Spleen (tissue), 11 donors: ENCODE results near the gene HYCC1. TPM values are rescaled to one million over a fixed set of nuclear protein-coding genes. Genes with fewer than 3 reads are reported as not detected.

Source experiments
- DNase-seq: peaks from one replicate; pipeline ENCODE4 v3.0.0-alpha.2; 2020
- H3K27ac ChIP-seq, 8 donors: fragments of 200-600 bp; sonication (generic) in 7 of 8; 1 replicate in 4 of 8; 2 replicates in 4 of 8; pipeline versions ENCODE4 v1.5.0 to v1.8.0; 2016 to 2021; ENCODE audit warnings: inconsistent platforms in 4 of 8, mild to moderate bottlenecking in 4 of 8, moderate library complexity in 1 of 8
- H3K27me3 ChIP-seq, 7 donors: fragments of 200-600 bp; sonication (generic) in 6 of 7; replicated peaks in 1 of 7; 1 replicate in 4 of 7; 2 replicates in 3 of 7; pipeline versions ENCODE4 v1.5.0 to v1.8.0; 2016 to 2021; ENCODE audit warnings: inconsistent platforms in 3 of 7, mild to moderate bottlenecking in 1 of 7
- H3K36me3 ChIP-seq, 6 donors: fragments of 200-600 bp; sonication (generic) in 5 of 6; 1 replicate in 4 of 6; 2 replicates in 2 of 6; pipeline versions ENCODE4 v1.5.0 to v1.8.0; 2016 to 2021; ENCODE audit warnings: inconsistent platforms in 2 of 6
- H3K4me1 ChIP-seq, 6 donors: fragments of 200-600 bp; sonication (generic) in 5 of 6; 1 replicate in 3 of 6; 2 replicates in 3 of 6; pipeline versions ENCODE4 v1.5.0 to v1.8.0; 2016 to 2021; ENCODE audit warnings: inconsistent platforms in 3 of 6
- H3K4me3 ChIP-seq, 8 donors: fragments of 200-600 bp; sonication (generic) in 7 of 8; 1 replicate in 4 of 8; 2 replicates in 4 of 8; pipeline versions ENCODE4 v1.5.0 to v1.8.0; 2016 to 2021; ENCODE audit warnings: inconsistent platforms in 4 of 8, mild to moderate bottlenecking in 4 of 8, moderate library complexity in 2 of 8
- H3K9me3 ChIP-seq, 8 donors: fragments of 200-600 bp; sonication (generic) in 7 of 8; 1 replicate in 4 of 8; 2 replicates in 4 of 8; pipeline versions ENCODE4 v1.5.0 to v1.8.0; 2016 to 2021; ENCODE audit warnings: inconsistent platforms in 4 of 8
- POLR2A ChIP-seq, 3 donors: fragments of 450-650 bp; IDR thresholded peaks; one replicate each; pipeline ENCODE4 v1.5.1; 2017; ENCODE audit warnings: antibody characterized with exemption in 3 of 3, mild to moderate bottlenecking in 1 of 3
- POLR2AphosphoS5 ChIP-seq, 3 donors: sonication (generic); formaldehyde crosslinking; IDR thresholded peaks; one replicate each; pipeline ENCODE4 v1.5.1; 2017; ENCODE audit warnings: antibody characterized with exemption in 3 of 3
- WGBS, 5 donors: extraction: QIAGEN DNeasy Blood & Tissue Kit in 3 of 5; methylation state at CpG; one replicate each; pipeline versions ENCODE4 v1.1.5 to v1.1.7; 2013 to 2018; 5-methylcytosine and 5-hydroxymethylcytosine counted together
- intact Hi-C: fragments of 100-400 bp; cut with DNase I; formaldehyde crosslinking; loops from one replicate; pipeline ENCODE4 v1.15.0; 2023; ENCODE audit warnings: low total_unique reads
- polyA plus RNA-seq, 3 donors: library from polyadenylated mRNA; stranded (reverse); fragments of 200-250 nt; gene quantifications; one replicate each; pipeline ENCODE4 v1.2.1, GENCODE V29; 2013
- total RNA-seq, 7 donors: library from RNA; depleted of rRNA in 3 of 7; stranded (reverse); fragments of >200 nt in 3 of 7; fragmentation: NEBNext Ultra II Directional in 4 of 7; extraction: Animal tissue kit (Norgen Biotek cat#: 25700) in 4 of 7; gene quantifications; one replicate each; pipeline versions ENCODE4 v1.1.0 to v1.2.1, GENCODE V29; 2016 to 2021
- TF ChIP-seq, protein P1 (sequence below), 11 experiments: fragments of 200-600 bp in 7 of 11; fragments of 450-650 bp in 4 of 11; sonication (generic) in 4 of 11; IDR thresholded peaks in 8 of 11; conservative IDR thresholded peaks in 3 of 11; 1 replicate in 7 of 11; 2 replicates in 4 of 11; pipeline versions ENCODE4 v1.4.0 to v1.8.0; 2016 to 2021; ENCODE audit warnings: antibody characterized with exemption in 11 of 11, inconsistent platforms in 4 of 11, mild to moderate bottlenecking in 1 of 11
- donor health status: healthy with polysubstance abuse.
- donor health status: DM: no; HTN: no; CAD: no; lungs with moderate emphysema.
- donor health status: DM: no; HTN: no; CAD: no.
- donor health status: Bipolar disorder and iron deficiency.
- donor health status: healthy.
- donor health status: DM: no; HTN: no; CAD: no.
- donor health status: DM: yes; HTN: yes; CAD: no.

The HYCC1 gene
- total and polyA plus RNA-seq, 10 donors, result 4.0 to 59.0 (median 42.7) TPM

DNA sequence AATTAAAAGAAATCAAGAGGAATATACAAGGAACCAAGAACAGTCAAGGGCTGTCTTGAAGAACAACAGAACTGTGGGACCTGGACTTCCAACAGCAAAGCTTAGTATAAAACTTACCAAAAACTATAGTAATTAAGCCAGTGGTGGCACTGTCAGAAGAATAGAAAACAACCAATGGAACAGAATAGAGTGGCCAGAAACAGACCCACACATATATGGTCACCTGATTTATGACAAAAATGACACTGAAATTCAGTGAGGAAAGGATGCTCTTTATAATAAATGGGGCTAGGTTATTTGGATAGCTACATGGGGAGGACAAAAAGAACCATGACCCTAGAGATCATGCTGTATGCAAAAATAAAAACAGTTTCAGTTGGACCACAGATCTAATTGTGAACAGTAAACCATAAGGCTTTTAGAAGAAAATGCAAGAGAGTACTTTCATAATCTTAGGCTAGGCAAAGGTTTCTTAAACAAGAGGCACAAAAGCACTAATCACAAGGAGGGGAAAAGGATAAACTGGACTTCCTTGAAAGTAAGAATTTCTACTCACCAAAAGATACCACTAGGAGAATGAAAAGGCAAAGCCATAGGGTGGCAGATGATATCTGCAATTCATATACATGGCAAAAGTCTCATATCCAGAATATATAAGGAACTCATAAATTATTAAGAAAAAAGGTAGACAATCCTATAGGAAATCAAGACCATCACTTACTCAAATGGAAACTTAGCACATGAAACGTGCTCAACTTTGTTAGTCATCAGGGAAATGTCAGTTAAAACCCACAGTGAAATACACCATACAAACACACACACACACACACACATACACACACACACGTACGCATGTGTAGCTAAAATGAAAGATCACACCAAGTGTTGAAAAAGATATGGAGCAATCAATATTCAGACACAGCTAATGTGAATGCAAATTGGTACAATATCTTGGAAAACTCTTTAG is 20.8 kb downstream of the HYCC1 start:
- no peak overlapping the region for H3K27ac ChIP-seq
- WGBS, 5 donors, result 47 to 69% (median 61%) methylated on average over 3 of the region's 3 CpGs
- no peaks in the 10 kb centered on the region for H3K27me3 ChIP-seq
- no peaks in the 10 kb centered on the region for H3K9me3 ChIP-seq
- DNase-seq, result no peak
- no peak overlapping the region for H3K4me3 ChIP-seq
- intact Hi-C loops, result no loop called here
- TF ChIP-seq, protein P1, sequence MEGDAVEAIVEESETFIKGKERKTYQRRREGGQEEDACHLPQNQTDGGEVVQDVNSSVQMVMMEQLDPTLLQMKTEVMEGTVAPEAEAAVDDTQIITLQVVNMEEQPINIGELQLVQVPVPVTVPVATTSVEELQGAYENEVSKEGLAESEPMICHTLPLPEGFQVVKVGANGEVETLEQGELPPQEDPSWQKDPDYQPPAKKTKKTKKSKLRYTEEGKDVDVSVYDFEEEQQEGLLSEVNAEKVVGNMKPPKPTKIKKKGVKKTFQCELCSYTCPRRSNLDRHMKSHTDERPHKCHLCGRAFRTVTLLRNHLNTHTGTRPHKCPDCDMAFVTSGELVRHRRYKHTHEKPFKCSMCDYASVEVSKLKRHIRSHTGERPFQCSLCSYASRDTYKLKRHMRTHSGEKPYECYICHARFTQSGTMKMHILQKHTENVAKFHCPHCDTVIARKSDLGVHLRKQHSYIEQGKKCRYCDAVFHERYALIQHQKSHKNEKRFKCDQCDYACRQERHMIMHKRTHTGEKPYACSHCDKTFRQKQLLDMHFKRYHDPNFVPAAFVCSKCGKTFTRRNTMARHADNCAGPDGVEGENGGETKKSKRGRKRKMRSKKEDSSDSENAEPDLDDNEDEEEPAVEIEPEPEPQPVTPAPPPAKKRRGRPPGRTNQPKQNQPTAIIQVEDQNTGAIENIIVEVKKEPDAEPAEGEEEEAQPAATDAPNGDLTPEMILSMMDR (IDR thresholded peaks at IDR 0.05 in 8 of 11, conservative IDR thresholded peaks at IDR 0.05 in 3 of 11), result no peak
- TF ChIP-seq POLR2A (IDR thresholded peaks at IDR 0.05), result no peak
- peaks cover 0 to 23% (median 3%) of the 10 kb centered on the region in 6 donors for H3K4me1 ChIP-seq
- H3K36me3 ChIP-seq, result peaks cover 0 to 12% (median 0%) of the 10 kb centered on the region in 6 donors

DNA sequence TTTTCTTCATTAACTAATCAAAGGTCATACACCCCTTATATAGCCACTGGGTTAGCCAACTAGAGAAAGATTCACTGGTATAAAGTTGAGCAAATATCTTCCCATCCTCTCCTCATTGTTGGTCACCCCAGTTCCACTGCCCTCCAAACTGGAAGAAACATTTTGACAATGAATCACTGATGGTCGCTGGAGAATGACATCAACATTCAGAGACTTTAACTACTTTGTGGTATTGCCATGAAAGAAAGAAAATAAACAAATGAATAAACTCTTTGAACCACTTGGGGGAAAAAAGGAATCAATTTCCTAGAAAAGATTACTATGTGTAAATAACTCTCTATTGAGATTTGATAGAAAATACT is 23.4 kb downstream of the HYCC1 start:
- Histone ChIP-seq H3K9me3 (no peaks in the 10 kb centered on the region), H3K4me3 (no peak overlapping the region), H3K36me3 (peaks cover 0 to 13% (median 0%) of the 10 kb centered on the region in 6 donors), H3K27ac (no peak overlapping the region), H3K27me3 (no peaks in the 10 kb centered on the region), H3K4me1 (peaks cover 0 to 12% (median 3%) of the 10 kb centered on the region in 6 donors)
- WGBS, 5 donors, result 68 to 97% (median 85%) methylated on average over 1 of the region's 1 CpG
- no peak for TF ChIP-seq POLR2AphosphoS5 (IDR thresholded peaks at IDR 0.05)
- TF ChIP-seq POLR2A (IDR thresholded peaks at IDR 0.05), result no peak
- TF ChIP-seq, protein P1 (IDR thresholded peaks at IDR 0.05 in 8 of 11, conservative IDR thresholded peaks at IDR 0.05 in 3 of 11), result no peak
- DNase-seq, result no peak
- intact Hi-C loops, result no loop called here

DNA sequence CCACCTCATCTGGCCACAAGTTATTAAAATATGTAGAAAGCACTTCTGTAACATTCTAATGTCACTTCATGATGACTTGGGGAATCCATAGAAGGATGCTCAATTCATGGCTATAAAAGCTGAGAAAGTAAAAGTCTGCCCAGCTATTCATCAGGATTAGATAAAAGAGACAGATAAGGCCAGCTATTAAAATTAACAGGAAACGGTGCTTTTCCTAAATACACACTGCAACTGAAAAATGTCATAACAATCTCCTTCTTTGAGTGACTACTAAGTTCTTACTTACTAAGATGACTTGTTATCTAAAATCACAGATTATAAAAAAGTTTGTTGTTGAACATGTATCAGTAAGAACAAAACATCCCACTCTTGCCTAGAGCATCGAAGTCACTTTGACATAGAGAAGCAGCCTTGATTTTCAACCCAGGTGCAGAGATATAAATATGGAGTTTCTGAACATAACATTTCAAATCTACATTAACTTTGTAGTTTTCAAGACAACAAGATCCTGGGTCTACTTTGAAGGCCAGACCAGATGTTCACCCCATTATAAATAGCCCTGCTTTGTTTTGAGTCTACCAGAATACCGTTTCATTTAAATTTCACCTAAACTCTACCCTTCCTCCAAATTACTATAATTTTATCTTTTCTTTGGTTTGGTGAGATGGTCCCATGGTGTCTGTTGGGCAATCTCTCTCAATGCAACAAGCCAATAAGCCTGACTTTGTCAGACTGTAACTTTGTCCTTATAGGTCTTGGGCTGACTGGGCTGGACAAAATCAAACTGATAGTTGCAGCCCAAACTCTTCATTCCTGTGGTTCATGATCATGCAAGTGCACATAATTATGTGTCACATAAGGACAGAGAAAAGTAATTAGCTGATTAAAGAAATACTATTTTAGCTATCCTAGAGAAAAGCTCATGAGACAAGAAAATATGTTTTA is 24.0 kb downstream of the HYCC1 start:
- Histone ChIP-seq H3K36me3 (peaks cover 0 to 13% (median 0%) of the 10 kb centered on the region in 6 donors), H3K27ac (no peak overlapping the region), H3K4me3 (no peak overlapping the region), H3K27me3 (no peaks in the 10 kb centered on the region), H3K4me1 (peaks cover 0 to 7% (median 3%) of the 10 kb centered on the region in 6 donors), H3K9me3 (no peaks in the 10 kb centered on the region)
- intact Hi-C loops, result no loop called here
- no peak for DNase-seq
- WGBS, 5 donors, result 61 to 70% (median 68%) methylated on average over 3 of the region's 3 CpGs
- TF ChIP-seq, protein P1 (IDR thresholded peaks at IDR 0.05 in 8 of 11, conservative IDR thresholded peaks at IDR 0.05 in 3 of 11), result no peak
- no peak for TF ChIP-seq POLR2AphosphoS5 (IDR thresholded peaks at IDR 0.05)
- TF ChIP-seq POLR2A (IDR thresholded peaks at IDR 0.05), result no peak
